A549 (cell line): ENCODE results near the gene ZNF385B. TPM values are rescaled to one million over a fixed set of nuclear protein-coding genes. Genes with fewer than 3 reads are reported as not detected.

Source experiments
- ATAC-seq, 2 experiments: fragments of 200-7000 bp in 1 of 2; fragments of >200 bp in 1 of 2; cut with Nextera tagmentation in 1 of 2; cut with Tn5 transposase in 1 of 2; 3 replicates each; pipeline versions ENCODE4 v1.8.0 to v1.9.1; 2018 to 2020; ENCODE audit warnings: mild to moderate bottlenecking in 1 of 2, moderate library complexity in 1 of 2
- CTCF ChIA-PET: fragments of 300-600 bp; sonication (Branson Sonifier 250); formaldehyde crosslinking; extraction: SDS; loops from one replicate; lab custom pipeline; 2021; ENCODE audit warnings: antibody characterized with exemption, inconsistent platforms; lab: Yijun Ruan, JAX
- POLR2A ChIA-PET: fragments of 350-600 bp; formaldehyde crosslinking; extraction: SDS; loops from one replicate; lab custom pipeline; 2021; ENCODE audit warnings: antibody characterized with exemption, inconsistent platforms; lab: Yijun Ruan, JAX
- DNase-seq, 2 experiments: peaks; one replicate each; pipeline versions ENCODE4 v3.0.0 to v3.0.0-alpha.2; 2011 to 2016; ENCODE audit warnings: low read depth in 1 of 2, low spot score in 1 of 2
- FAIRE-seq: peaks from 2 replicates; lab custom pipeline; 2011; peaks lifted over from hg19 to GRCh38; lab: Jason Lieb, UNC
- H3K27ac ChIP-seq, 2 experiments: fragments of >200 bp; sonication (Bioruptor Twin); formaldehyde crosslinking; 3 replicates each; pipeline ENCODE4 v1.5.1; 2016 to 2017
- H3K4me1 ChIP-seq: fragments of >200 bp; sonication (Bioruptor Twin); formaldehyde crosslinking; 3 replicates; pipeline ENCODE4 v1.6.1; 2016
- H3K4me2 ChIP-seq: fragments of >200 bp; sonication (Bioruptor Twin); formaldehyde crosslinking; 3 replicates; pipeline ENCODE4 v1.6.1; 2016
- H3K4me3 ChIP-seq: fragments of >200 bp; sonication (Bioruptor Twin); formaldehyde crosslinking; 3 replicates; pipeline ENCODE4 v1.5.1; 2016
- H3K9me3 ChIP-seq: fragments of >200 bp; sonication (Bioruptor Twin); formaldehyde crosslinking; 3 replicates; pipeline ENCODE4 v1.6.1; 2016
- CBX2 ChIP-seq: fragments of 200-600 bp; sonication (generic); IDR thresholded peaks from 2 replicates; pipeline ENCODE4 v1.6.1; 2016; ENCODE audit warnings: low read depth, mild to moderate bottlenecking, borderline replicate concordance
- CHD2 ChIP-seq: fragments of 150-350 bp; IDR thresholded peaks from 2 replicates; pipeline ENCODE4 v1.6.1; 2014; ENCODE audit warnings: low read length; ENCODE audit not compliant: partially characterized antibody
- CHD4 ChIP-seq: fragments of 200-600 bp; sonication (generic); IDR thresholded peaks from 2 replicates; pipeline ENCODE4 v1.6.1; 2016; ENCODE audit warnings: antibody characterized with exemption, mild to moderate bottlenecking, borderline replicate concordance
- EHF ChIP-seq: fragments of 250-450 bp; sonication (Bioruptor Pico); IDR thresholded peaks from 2 replicates; pipeline ENCODE4 v1.5.0; 2020; ENCODE audit warnings: mild to moderate bottlenecking
- EHMT2 ChIP-seq: fragments of 200-600 bp; sonication (generic); IDR thresholded peaks from 2 replicates; pipeline ENCODE4 v1.6.1; 2016; ENCODE audit warnings: antibody characterized with exemption, low read depth, mild to moderate bottlenecking, moderate library complexity
- ESRRA ChIP-seq: fragments of 150-350 bp; IDR thresholded peaks from 2 replicates; pipeline ENCODE4 v1.6.1; 2014; ENCODE audit warnings: mild to moderate bottlenecking, low read length, borderline replicate concordance
- FOSB ChIP-seq: fragments of 250-450 bp; sonication (Bioruptor Pico); IDR thresholded peaks from 2 replicates; pipeline ENCODE4 v1.5.0; 2020; ENCODE audit warnings: mild to moderate bottlenecking, moderate library complexity
- FOSL2 ChIP-seq, 2 experiments: fragments of 450-650 bp in 1 of 2; fragments of >200 bp in 1 of 2; sonication (Bioruptor Twin) in 1 of 2; formaldehyde crosslinking; IDR thresholded peaks; 2 replicates each; pipeline versions ENCODE4 v1.5.0 to v1.6.1; 2016 to 2020; ENCODE audit warnings: mild to moderate bottlenecking in 1 of 2, moderate library complexity in 1 of 2
- HDAC2 ChIP-seq: fragments of 200-600 bp; sonication (generic); IDR thresholded peaks from 2 replicates; pipeline ENCODE4 v1.6.1; 2016
- HEYL ChIP-seq: fragments of 250-450 bp; sonication (Bioruptor Pico); IDR thresholded peaks from 2 replicates; pipeline ENCODE4 v1.8.0; 2021; ENCODE audit warnings: mild to moderate bottlenecking, moderate library complexity
- HOXB13 ChIP-seq: fragments of 250-450 bp; sonication (Bioruptor Pico); IDR thresholded peaks from 2 replicates; pipeline ENCODE4 v1.5.0; 2020; ENCODE audit warnings: low read depth, mild to moderate bottlenecking, moderate library complexity
- JUN ChIP-seq, 2 experiments: fragments of >200 bp; sonication (Bioruptor Twin); formaldehyde crosslinking; IDR thresholded peaks; 2 replicates in 1 of 2; 3 replicates in 1 of 2; pipeline ENCODE4 v1.6.1; 2016 to 2017
- KDM1A ChIP-seq: fragments of 200-600 bp; sonication (generic); IDR thresholded peaks from 2 replicates; pipeline ENCODE4 v1.6.1; 2016; ENCODE audit warnings: low read depth, mild to moderate bottlenecking
- NFE2L2 ChIP-seq: fragments of 150-350 bp; conservative IDR thresholded peaks from 2 replicates; pipeline ENCODE4 v1.6.1; 2014; ENCODE audit warnings: low read length
- PHF8 ChIP-seq: fragments of 200-600 bp; sonication (generic); IDR thresholded peaks from 2 replicates; pipeline ENCODE4 v1.6.1; 2016; ENCODE audit warnings: low read depth, mild to moderate bottlenecking, antibody characterized with exemption, moderate library complexity, borderline replicate concordance
- RAD21 ChIP-seq, 2 experiments: fragments of >200 bp in 1 of 2; sonication (Bioruptor Twin) in 1 of 2; formaldehyde crosslinking in 1 of 2; IDR thresholded peaks in 1 of 2; conservative IDR thresholded peaks in 1 of 2; 2 replicates in 1 of 2; 3 replicates in 1 of 2; pipeline ENCODE4 v1.6.1; 2012 to 2018; ENCODE audit warnings: inconsistent platforms in 1 of 2
- RCOR1 ChIP-seq: fragments of 150-350 bp; IDR thresholded peaks from 2 replicates; pipeline ENCODE4 v1.6.1; 2014; ENCODE audit warnings: antibody characterized with exemption, low read length, low read depth
- RNF2 ChIP-seq: fragments of 200-600 bp; sonication (generic); IDR thresholded peaks from 2 replicates; pipeline ENCODE4 v1.6.1; 2016; ENCODE audit warnings: low read depth, mild to moderate bottlenecking, antibody characterized with exemption, moderate library complexity, borderline replicate concordance
- SMC3 ChIP-seq: fragments of >200 bp; sonication (Bioruptor Twin); formaldehyde crosslinking; IDR thresholded peaks from 3 replicates; pipeline ENCODE4 v1.6.1; 2018; ENCODE audit warnings: inconsistent platforms
- SREBF2 ChIP-seq: fragments of 450-650 bp; IDR thresholded peaks from 2 replicates; pipeline ENCODE4 v1.6.1; 2014; ENCODE audit warnings: mild to moderate bottlenecking, moderate library complexity
- TFCP2L1 ChIP-seq: fragments of 250-450 bp; sonication (Bioruptor Pico); IDR thresholded peaks from 2 replicates; pipeline ENCODE4 v1.5.0; 2021; ENCODE audit warnings: mild to moderate bottlenecking
- ZNF302 ChIP-seq: fragments of 250-450 bp; sonication (Bioruptor Pico); IDR thresholded peaks from 2 replicates; pipeline ENCODE4 v1.9.0; 2021; ENCODE audit warnings: inconsistent platforms, mild to moderate bottlenecking, moderate library complexity
- ZSCAN20 ChIP-seq: fragments of 250-450 bp; sonication (Bioruptor Pico); IDR thresholded peaks from 2 replicates; pipeline ENCODE4 v1.8.0; 2022; ENCODE audit warnings: mild to moderate bottlenecking, moderate library complexity
- WGBS: methylation state at CpG from one replicate; pipeline ENCODE4 v1.1.6; 2017; ENCODE audit errors: missing lambda C conversion rate; 5-methylcytosine and 5-hydroxymethylcytosine counted together
- polyA plus RNA-seq, 4 experiments: library from polyadenylated mRNA; depleted of rRNA in 3 of 4; stranded (reverse); fragments of >200 nt; fragmentation: RNase III in 1 of 4; extraction: RNeasy Plus Mini Kit Qiagen cat#74134 plus additional on column Dnase treatment in 1 of 4; gene quantifications; 2 replicates in 3 of 4; 3 replicates in 1 of 4; pipeline ENCODE4 v1.2.3, GENCODE V29; 2011 to 2017
- TF ChIP-seq, protein P1 (sequence below): fragments of >200 bp; sonication (Bioruptor Twin); formaldehyde crosslinking; IDR thresholded peaks from 2 replicates; pipeline ENCODE4 v1.6.1; 2016
- TF ChIP-seq, protein P2 (sequence below): IDR thresholded peaks from 2 replicates; pipeline ENCODE4 v1.6.1; 2012; ENCODE audit warnings: low read depth, borderline replicate concordance
- TF ChIP-seq, protein P3 (sequence below): fragments of 200-600 bp; sonication (generic); IDR thresholded peaks from 2 replicates; pipeline ENCODE4 v1.6.1; 2016; ENCODE audit warnings: antibody characterized with exemption, mild to moderate bottlenecking, moderate library complexity
- TF ChIP-seq, protein P4 (sequence below): fragments of 250-450 bp; sonication (Bioruptor Pico); IDR thresholded peaks from 2 replicates; pipeline ENCODE4 v1.5.0; 2021; ENCODE audit warnings: mild to moderate bottlenecking, moderate library complexity, borderline replicate concordance
- TF ChIP-seq, protein P5 (sequence below): fragments of 450-650 bp; IDR thresholded peaks from 2 replicates; pipeline ENCODE4 v1.6.1; 2014; ENCODE audit warnings: antibody characterized with exemption
- TF ChIP-seq, protein P6 (sequence below): IDR thresholded peaks from 2 replicates; pipeline ENCODE4 v1.6.1; 2012
- TF ChIP-seq, protein P7 (sequence below): fragments of >200 bp; sonication (Bioruptor Twin); formaldehyde crosslinking; IDR thresholded peaks from 3 replicates; pipeline ENCODE4 v1.6.1; 2016

Gene ZNF385B
- polyA plus RNA-seq, 2 of the 4 experiments (the other 2 are of a cell fraction), result not detected

DNA sequence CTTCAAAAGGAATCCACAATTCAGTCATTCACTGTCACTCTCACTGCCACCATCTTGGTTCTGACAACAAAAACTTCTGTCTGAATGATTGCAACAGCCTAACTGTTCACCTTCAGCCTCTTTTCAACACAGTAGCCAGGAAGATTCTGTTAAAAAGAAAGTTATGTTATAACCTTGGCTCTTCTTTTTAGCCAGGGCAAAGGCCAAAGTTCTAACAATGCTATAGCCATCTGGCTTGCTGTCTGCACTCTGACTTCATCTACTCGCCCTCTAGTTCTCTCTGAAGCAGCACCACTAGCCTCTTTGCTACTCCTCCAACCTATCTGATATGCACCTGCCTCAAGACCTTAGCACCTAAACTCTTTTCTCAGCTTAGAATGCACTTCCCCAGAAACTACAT is 158.5 kb downstream of the ZNF385B start:
- ATAC-seq, result no peak
- WGBS, result 11% methylated on average over 1 of the region's 1 CpG
- CTCF ChIA-PET, result no interaction called here
- no peak overlapping the region for H3K4me3 ChIP-seq
- no peak overlapping the region for H3K27ac ChIP-seq
- no peak for TF ChIP-seq TFCP2L1 (CRISPR knock-in tag)
- TF ChIP-seq ZSCAN20 (CRISPR knock-in tag), result no peak
- TF ChIP-seq RCOR1, result no peak
- TF ChIP-seq PHF8, result no peak
- no peak for TF ChIP-seq JUN (IDR thresholded peaks at IDR 0.05)
- TF ChIP-seq, protein P1, sequence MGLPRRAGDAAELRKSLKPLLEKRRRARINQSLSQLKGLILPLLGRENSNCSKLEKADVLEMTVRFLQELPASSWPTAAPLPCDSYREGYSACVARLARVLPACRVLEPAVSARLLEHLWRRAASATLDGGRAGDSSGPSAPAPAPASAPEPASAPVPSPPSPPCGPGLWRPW, result no peak
- TF ChIP-seq SREBF2, result no peak
- TF ChIP-seq ESRRA, result no peak
- TF ChIP-seq, protein P2, sequence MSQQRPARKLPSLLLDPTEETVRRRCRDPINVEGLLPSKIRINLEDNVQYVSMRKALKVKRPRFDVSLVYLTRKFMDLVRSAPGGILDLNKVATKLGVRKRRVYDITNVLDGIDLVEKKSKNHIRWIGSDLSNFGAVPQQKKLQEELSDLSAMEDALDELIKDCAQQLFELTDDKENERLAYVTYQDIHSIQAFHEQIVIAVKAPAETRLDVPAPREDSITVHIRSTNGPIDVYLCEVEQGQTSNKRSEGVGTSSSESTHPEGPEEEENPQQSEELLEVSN, result no peak
- TF ChIP-seq CBX2, result no peak
- TF ChIP-seq RAD21 (conservative IDR thresholded peaks at IDR 0.05 in 1 of 2, IDR thresholded peaks at IDR 0.05 in 1 of 2), result no peak
- TF ChIP-seq RNF2, result no peak
- TF ChIP-seq NFE2L2, result no peak
- TF ChIP-seq, protein P3, sequence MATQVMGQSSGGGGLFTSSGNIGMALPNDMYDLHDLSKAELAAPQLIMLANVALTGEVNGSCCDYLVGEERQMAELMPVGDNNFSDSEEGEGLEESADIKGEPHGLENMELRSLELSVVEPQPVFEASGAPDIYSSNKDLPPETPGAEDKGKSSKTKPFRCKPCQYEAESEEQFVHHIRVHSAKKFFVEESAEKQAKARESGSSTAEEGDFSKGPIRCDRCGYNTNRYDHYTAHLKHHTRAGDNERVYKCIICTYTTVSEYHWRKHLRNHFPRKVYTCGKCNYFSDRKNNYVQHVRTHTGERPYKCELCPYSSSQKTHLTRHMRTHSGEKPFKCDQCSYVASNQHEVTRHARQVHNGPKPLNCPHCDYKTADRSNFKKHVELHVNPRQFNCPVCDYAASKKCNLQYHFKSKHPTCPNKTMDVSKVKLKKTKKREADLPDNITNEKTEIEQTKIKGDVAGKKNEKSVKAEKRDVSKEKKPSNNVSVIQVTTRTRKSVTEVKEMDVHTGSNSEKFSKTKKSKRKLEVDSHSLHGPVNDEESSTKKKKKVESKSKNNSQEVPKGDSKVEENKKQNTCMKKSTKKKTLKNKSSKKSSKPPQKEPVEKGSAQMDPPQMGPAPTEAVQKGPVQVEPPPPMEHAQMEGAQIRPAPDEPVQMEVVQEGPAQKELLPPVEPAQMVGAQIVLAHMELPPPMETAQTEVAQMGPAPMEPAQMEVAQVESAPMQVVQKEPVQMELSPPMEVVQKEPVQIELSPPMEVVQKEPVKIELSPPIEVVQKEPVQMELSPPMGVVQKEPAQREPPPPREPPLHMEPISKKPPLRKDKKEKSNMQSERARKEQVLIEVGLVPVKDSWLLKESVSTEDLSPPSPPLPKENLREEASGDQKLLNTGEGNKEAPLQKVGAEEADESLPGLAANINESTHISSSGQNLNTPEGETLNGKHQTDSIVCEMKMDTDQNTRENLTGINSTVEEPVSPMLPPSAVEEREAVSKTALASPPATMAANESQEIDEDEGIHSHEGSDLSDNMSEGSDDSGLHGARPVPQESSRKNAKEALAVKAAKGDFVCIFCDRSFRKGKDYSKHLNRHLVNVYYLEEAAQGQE, result no peak
- TF ChIP-seq SMC3, result no peak
- no peak for TF ChIP-seq FOSB (CRISPR knock-in tag)
- POLR2A ChIA-PET, result no interaction called here
- no peaks in the 10 kb centered on the region for H3K4me1 ChIP-seq
- H3K4me2 ChIP-seq, result no peak overlapping the region
- FAIRE-seq, result no peak
- DNase-seq, result no peak
- no peaks in the 10 kb centered on the region for H3K9me3 ChIP-seq

DNA sequence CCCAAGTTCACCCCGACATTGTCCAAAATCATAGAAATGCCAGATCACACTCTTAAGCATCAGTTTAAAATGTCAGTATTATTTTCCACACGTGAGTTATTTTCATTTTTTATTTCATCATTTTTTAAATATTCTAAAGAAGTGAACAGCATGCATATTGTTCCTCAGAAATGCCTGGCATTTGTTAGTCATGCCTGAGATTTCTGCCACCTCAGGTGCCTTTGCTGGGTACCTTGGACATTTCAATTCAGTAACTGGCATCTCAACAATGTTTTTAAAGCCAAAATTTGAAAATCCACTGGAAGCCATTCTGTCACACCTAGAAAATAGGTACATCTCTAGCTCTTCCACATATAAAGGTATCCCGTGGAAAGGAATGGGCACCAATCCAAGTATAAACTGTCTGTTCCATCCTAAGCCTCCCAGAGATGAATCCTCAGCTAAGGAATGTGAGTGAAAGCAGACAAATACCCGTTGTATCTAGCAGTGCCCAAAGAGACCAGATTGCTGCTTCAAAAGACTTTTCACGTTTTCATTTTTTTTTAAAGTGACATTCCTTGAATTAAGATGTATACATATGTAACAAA is 159.8 kb downstream of the ZNF385B start:
- no peak overlapping the region for H3K4me3 ChIP-seq
- FAIRE-seq (no peak), ATAC-seq (0 out of 6 replicates have a peak, but pooled peaks of 1 of the 2 experiments have one; percentile 35), DNase-seq (no peak)
- no peak overlapping the region for H3K27ac ChIP-seq
- no peaks in the 10 kb centered on the region for H3K9me3 ChIP-seq
- POLR2A ChIA-PET, result no interaction called here
- H3K4me2 ChIP-seq, result peak overlapping the region; percentile 16; the same call in 1 of the 3 replicates
- CTCF ChIA-PET, result no interaction called here
- H3K4me1 ChIP-seq, result no peaks in the 10 kb centered on the region
- 3% methylated on average over 5 of the region's 5 CpGs for WGBS
- no peak for TF ChIP-seq KDM1A
- TF ChIP-seq, protein P4, sequence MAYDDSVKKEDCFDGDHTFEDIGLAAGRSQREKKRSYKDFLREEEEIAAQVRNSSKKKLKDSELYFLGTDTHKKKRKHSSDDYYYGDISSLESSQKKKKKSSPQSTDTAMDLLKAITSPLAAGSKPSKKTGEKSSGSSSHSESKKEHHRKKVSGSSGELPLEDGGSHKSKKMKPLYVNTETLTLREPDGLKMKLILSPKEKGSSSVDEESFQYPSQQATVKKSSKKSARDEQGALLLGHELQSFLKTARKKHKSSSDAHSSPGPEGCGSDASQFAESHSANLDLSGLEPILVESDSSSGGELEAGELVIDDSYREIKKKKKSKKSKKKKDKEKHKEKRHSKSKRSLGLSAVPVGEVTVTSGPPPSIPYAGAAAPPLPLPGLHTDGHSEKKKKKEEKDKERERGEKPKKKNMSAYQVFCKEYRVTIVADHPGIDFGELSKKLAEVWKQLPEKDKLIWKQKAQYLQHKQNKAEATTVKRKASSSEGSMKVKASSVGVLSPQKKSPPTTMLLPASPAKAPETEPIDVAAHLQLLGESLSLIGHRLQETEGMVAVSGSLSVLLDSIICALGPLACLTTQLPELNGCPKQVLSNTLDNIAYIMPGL (CRISPR knock-in tag), result no peak
- no peak for TF ChIP-seq JUN (IDR thresholded peaks at IDR 0.05)
- no peak for TF ChIP-seq FOSL2 (IDR thresholded peaks at IDR 0.05)
- TF ChIP-seq FOSL2 (CRISPR knock-in tag; IDR thresholded peaks at IDR 0.05), result no peak
- TF ChIP-seq, protein P5, sequence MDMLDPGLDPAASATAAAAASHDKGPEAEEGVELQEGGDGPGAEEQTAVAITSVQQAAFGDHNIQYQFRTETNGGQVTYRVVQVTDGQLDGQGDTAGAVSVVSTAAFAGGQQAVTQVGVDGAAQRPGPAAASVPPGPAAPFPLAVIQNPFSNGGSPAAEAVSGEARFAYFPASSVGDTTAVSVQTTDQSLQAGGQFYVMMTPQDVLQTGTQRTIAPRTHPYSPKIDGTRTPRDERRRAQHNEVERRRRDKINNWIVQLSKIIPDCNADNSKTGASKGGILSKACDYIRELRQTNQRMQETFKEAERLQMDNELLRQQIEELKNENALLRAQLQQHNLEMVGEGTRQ, result no peak
- TF ChIP-seq HEYL, result no peak
- TF ChIP-seq, protein P6, sequence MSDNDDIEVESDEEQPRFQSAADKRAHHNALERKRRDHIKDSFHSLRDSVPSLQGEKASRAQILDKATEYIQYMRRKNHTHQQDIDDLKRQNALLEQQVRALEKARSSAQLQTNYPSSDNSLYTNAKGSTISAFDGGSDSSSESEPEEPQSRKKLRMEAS, result no peak
- no peak for TF ChIP-seq FOSB (CRISPR knock-in tag)
- TF ChIP-seq, protein P7, sequence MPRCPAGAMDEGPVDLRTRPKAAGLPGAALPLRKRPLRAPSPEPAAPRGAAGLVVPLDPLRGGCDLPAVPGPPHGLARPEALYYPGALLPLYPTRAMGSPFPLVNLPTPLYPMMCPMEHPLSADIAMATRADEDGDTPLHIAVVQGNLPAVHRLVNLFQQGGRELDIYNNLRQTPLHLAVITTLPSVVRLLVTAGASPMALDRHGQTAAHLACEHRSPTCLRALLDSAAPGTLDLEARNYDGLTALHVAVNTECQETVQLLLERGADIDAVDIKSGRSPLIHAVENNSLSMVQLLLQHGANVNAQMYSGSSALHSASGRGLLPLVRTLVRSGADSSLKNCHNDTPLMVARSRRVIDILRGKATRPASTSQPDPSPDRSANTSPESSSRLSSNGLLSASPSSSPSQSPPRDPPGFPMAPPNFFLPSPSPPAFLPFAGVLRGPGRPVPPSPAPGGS, result no peak
- TF ChIP-seq RCOR1, result no peak
- TF ChIP-seq SREBF2, result no peak
- no peak for TF ChIP-seq EHMT2
- TF ChIP-seq ZNF302, result no peak
- no peak for TF ChIP-seq EHF (CRISPR knock-in tag)
- TF ChIP-seq HOXB13, result no peak
- TF ChIP-seq HDAC2, result no peak
- no peak for TF ChIP-seq CHD4
- TF ChIP-seq CHD2, result no peak
